ELR (cell line): ENCODE data around the gene TMEM41B.
A peak's percentile ranks its signal among the peaks of the same experiment; 100 is the strongest.
"Not testable (repeated sequence)": the region's sequence is repeated elsewhere in the genome, so short reads cannot be mapped to it uniquely, and the experiment has no call there.

ENCODE experiments used
- DNase-seq: peaks from one replicate; pipeline ENCODE4 v3.0.0-alpha.2; 2015; ENCODE audit warnings: low read depth

The TMEM41B gene, protein sequence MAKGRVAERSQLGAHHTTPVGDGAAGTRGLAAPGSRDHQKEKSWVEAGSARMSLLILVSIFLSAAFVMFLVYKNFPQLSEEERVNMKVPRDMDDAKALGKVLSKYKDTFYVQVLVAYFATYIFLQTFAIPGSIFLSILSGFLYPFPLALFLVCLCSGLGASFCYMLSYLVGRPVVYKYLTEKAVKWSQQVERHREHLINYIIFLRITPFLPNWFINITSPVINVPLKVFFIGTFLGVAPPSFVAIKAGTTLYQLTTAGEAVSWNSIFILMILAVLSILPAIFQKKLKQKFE

DNA sequence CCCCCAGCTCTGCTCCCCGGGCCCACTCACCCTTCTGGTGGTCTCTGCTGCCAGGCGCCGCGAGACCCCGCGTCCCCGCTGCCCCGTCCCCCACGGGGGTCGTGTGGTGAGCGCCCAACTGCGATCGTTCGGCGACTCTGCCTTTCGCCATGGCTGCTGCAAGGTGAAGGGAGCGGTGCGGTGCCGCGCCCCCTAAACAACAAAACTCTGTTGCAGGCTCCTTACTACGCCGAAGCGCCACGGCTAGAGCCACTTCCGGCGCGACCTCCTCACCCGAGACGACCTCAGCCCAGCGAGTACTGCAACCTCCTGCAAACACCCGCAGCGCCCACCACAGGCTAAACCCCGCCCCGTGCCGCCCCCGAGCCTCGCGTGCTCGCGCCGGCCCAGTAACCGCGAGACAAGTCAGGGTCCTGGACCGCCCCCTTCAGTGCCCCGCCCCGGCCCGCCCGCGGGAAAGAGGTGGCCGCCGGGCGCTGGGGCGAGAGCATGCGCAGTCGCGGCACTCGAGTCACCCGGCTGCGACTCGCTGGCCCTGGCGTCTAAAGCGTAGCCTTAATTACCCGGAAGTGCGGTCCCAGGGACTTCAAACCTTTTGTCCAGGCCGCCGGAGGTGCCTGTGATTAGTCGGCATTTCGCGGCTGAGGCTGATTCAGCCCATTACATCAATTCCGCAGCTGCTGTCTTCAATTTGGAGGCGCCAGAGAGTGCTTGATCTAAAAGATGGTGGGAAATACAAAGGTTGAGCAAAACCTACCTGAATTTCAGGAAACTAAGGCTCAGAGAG is at the start of gene TMEM41B:
Gene TMEM41B, minus strand, starts transcription at position 303 of the 787 bp plus-strand sequence. Its CDS starts 152 bp downstream, at position 151.
- peak; percentile 99 for DNase-seq

GRCh38 chr11:9362393-9362863 is 48.0 kb upstream of the TMEM41B start:
- DNase-seq, result no peak

DNA sequence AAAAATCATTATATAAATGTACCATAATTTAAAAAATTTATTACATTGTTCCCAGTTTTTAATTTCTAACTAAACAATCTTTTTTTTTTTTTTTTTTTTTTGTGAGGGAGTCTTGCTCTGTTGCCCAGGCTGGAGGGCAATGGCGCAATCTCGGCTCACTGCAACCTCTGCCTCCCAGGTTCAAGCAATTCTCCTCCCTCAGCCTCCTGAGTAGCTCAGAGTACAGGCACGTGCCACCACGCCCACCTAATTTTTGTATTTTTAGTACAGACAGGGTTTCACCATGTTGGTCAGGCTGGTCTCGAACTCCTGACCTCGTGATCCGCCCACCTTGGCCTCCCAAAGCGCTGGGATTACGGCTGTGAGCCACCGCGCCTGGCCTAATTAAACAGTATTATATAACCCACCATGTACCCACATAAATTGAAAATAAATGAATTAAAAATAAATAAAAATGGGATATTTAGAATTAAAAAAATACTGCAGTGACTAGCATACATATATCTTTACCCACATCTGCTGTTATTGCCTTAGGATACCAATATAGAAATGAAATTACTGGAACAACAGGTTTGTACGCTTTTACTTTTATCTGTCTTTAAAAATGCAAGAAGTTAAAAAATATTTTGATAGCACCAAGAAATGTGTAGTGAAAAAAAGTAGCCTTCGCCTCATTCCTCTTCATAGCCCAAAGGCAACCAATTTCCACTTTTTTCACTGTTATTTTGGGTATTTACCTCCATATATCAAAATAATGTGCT is 46.6 kb upstream of the TMEM41B start:
- DNase-seq, result not testable (repeated sequence)

DNA sequence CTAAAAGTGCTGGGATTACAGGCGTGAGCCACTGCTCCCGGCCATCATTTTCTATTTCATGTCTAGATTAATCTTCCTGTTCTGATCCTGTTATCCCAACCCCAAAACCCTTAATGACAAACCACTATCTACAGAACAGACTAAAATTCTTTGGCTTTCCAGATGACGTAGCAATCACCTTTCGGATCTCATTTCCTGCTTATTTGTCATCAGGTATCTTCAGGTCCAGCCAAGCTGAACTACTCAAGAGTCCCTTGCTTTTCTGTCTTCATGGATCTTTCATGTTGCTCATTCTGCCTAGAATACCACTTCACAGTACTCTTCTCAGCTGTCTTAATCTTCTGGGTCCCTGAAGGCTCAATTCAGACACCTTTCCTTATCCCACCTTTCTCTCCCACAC is 42.6 kb upstream of the TMEM41B start:
- DNase-seq, result no peak

DNA sequence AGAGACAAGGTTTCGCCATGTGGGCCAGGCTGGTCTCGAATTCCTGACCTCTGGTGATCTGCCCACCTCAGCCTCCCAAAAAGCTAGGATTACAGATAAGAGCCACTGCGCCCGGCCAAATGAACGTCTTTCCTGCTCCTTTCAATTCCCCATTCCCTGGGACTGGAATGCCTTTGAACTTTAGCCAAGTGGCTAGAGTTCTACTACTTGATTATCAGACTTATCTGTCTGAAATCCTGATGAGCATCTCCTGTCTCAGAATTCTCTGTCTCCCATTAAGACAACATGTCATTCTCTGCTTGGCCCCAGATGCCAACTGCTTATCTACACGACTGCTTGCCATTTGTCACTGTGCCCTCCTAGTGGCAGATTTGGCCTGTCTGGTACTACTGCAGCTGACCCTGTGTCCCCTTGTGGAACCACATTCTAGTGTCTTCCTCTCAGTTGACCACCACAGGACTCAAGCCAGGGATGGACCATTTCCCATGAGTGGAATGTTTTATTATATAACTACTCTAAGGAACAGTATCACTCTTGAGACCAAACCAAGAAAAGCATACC is 37.0 kb upstream of the TMEM41B start:
- DNase-seq, result no peak

DNA sequence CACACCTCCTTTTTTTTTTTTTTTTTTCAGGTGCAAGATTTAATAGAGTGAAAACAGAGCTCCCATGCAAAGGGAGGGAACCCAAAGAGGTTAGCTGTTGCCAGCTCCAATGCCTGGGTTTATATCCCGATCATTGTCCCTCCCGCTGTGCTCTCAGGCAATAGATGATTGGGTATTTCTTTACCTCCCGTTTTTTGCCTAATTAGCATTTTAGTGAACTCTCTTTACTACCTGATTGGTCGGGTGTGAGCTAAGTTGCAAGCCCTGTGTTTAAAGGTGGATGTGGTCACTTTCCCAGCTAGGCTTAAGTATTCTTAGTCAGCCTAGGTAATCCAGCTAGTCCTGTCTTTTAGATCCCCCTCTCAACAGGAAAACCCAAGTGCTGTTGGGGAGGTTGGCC is 33.4 kb upstream of the TMEM41B start:
- DNase-seq, result not testable (repeated sequence)

DNA sequence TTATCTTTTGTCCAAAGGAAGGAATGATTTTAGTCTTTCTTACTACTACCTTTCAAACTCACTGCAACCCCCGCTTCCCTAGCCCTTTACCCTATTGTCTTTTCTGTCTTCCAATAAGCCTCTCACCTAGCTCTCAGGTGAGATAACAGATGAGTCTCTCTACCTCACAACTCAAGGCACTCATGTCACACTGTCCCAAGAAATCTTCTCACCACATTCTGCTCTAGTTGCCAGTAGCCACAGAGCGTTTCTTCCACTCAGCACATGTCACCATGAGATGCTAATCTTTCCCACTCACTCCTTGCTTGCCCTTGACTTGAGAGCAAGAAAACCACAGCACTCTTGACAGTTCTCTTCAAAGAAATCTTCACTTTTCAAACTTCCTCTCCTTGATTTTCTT is 32.7 kb upstream of the TMEM41B start:
- DNase-seq, result no peak

- no peak for DNase-seq
Observed at GRCh38 chr11:9344061-9344680, 29.8 kb upstream of the TMEM41B start.

GRCh38 chr11:9341638-9342178 is 27.3 kb upstream of the TMEM41B start:
- no peak for DNase-seq

DNA sequence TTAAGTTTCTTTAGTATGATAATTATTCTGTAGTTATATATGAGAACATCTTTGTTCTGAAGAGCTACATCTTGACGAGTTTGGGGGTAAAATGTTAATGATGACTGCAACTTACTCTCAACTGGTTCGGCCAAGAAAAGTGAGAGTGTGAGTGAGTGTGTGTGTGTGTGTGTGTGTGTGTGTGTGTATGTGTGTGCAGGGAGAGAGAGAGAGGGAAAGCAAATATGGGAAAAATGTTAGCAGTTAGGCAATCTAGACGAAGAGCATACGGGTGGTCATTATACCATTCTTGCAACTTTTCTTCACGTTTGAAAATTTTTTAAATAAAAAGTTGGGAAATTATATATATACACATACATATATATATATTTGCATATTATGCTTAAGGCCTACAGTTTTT is 18.3 kb upstream of the TMEM41B start:
- DNase-seq, result no peak

- DNase-seq, result peak; percentile 92
Observed at GRCh38 chr11:9330387-9331384, 16.3 kb upstream of the TMEM41B start.

DNA sequence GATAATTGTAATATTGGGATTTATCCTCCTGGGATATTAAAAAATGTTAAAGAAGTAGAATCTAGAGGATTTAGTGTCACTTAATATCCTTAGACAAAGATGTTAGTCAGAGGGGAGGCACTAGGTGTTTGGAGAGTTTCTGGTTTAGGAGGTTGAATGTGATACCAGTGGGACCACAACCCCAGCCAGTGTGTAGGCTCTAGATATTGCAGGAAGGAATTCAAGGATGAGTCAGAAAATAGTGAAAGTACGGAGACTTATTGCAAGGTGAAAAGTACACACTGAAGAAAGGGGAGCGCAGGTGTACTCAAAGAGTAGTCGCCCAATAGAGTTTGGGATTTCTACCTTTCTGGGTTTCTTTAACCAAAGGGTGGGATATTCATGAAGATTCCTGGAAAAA is 5.7 kb upstream of the TMEM41B start:
- DNase-seq, result no peak

GRCh38 chr11:9319377-9320001 is 5.1 kb upstream of the TMEM41B start:
- DNase-seq, result not testable (repeated sequence)

DNA sequence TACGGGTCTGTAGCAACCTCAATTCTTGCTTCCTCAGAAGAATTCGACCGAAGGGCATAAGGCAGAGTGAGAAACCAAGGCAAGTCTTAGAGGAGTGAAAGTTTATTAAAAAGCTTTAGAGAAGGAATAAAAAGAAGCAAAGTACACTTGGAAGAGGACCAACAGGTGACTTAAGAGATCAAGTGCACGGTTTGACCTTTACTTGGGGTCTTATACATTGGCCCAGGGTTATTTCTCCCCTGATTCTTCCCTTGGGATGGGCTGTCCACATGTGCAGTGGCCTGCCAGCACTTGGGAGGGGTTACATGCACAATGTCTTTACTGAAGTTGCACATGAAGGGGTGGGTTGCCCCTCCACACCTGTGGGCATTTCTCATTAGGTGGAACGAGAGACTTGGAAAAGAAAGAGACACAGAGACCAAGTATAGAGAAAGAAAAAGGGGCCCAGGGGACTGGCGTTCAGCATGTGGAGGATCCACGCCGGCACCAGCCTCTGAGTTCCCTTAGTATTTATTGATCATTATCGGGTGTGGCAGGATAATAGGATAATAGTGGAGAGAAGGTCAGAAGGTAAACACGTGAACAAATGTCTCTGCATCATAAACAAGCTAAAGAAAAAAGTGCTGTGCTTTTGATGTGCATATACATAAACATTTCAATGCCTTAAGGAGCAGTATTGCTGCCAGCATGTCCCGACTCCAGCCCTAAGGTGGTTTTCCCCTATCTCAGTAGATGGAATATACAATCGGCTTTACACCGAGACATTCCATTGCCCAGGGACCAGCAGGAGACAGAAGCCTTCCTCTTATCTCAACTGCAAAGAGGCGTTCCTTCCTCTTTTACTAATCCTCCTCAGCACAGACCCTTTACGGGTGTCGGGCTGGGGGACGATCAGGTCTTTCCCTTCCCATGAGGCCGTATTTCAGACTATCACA is 4.3 kb upstream of the TMEM41B start:
- DNase-seq, result not testable (repeated sequence)

GRCh38 chr11:9316334-9316733 is 1.9 kb upstream of the TMEM41B start:
- DNase-seq, result no peak

- DNase-seq, result peak; percentile 25
Observed at GRCh38 chr11:9315078-9315688, 790 bp upstream of the TMEM41B start.

DNA sequence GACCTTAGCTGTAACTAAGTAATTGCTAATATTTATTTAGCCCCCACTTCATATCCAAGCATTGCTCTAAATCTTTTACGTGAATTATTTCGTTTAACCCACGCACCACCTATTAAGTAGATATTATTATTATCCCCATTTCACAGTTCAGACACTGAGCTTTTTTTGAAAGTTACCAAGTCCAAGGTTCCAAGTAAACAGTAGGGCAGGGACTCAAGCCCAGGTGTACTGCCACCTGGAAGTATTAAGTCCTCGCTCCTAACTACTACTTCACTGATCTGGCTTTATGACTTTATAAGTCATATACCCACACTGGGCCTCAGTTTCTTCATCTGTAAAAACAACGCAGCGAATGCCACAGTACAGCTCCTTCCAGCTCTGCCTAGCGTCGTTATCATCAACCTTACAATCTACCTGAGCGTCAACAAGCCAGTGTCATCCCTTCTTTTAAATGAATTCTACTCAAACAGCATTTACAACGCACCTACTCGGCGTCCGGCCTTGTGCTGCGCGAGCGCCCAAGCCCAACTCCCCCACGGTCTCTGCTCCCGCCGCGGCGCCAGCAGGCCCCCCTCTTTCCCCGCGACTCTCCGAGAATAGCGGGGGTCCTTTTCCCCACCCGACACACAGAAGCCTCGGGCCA is 624 bp downstream of the TMEM41B start:
- peak; percentile 52 for DNase-seq
